DOHH2 (cell line): ENCODE measurements around the gene COA3.

ENCODE experiments used
- EZH2phosphoT487 ChIP-seq: fragments of 200-600 bp; sonication (generic); IDR thresholded peaks from 2 replicates; pipeline ENCODE4 v1.6.1; 2017; ENCODE audit warnings: borderline replicate concordance, mild to moderate bottlenecking, antibody characterized with exemption, low read length, moderate library complexity, mixed read lengths
- TF ChIP-seq, protein P1 (sequence below): fragments of 200-600 bp; sonication (generic); IDR thresholded peaks from one replicate; pipeline ENCODE4 v1.5.1; 2014; ENCODE audit warnings: antibody characterized with exemption, mild to moderate bottlenecking, low read depth, low read length; ENCODE audit not compliant: poor library complexity, severe bottlenecking

DNA sequence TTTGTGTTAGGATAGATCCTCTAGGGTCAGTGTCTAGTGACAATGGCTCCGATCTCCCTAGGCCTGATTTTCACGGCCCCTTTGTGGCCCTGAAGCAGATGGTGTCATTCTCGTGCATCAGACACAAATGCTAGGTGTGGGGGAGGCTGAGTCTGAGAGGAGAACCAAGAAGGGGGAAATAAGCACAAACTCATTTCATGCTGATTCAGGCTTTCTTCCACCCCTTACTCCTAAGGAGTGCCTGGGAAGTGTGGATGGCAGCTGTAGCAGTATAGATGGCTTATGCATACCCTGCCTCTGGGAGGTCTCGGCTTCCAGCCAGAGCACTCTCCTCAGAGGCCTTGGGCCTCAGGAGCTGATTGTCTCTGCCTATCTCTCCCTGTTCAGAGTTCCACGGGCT, 19.9 kb downstream of the COA3 start:
- TF ChIP-seq, protein P1, sequence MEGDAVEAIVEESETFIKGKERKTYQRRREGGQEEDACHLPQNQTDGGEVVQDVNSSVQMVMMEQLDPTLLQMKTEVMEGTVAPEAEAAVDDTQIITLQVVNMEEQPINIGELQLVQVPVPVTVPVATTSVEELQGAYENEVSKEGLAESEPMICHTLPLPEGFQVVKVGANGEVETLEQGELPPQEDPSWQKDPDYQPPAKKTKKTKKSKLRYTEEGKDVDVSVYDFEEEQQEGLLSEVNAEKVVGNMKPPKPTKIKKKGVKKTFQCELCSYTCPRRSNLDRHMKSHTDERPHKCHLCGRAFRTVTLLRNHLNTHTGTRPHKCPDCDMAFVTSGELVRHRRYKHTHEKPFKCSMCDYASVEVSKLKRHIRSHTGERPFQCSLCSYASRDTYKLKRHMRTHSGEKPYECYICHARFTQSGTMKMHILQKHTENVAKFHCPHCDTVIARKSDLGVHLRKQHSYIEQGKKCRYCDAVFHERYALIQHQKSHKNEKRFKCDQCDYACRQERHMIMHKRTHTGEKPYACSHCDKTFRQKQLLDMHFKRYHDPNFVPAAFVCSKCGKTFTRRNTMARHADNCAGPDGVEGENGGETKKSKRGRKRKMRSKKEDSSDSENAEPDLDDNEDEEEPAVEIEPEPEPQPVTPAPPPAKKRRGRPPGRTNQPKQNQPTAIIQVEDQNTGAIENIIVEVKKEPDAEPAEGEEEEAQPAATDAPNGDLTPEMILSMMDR: no peak
- no peak for TF ChIP-seq EZH2phosphoT487
